H9 (cell line): ENCODE data around the gene TBC1D22A. TPM values are rescaled to one million over a fixed set of nuclear protein-coding genes. Genes with fewer than 3 reads are reported as not detected.
A peak's percentile ranks its signal among the peaks of the same experiment; 100 is the strongest.

Experiments used
- DNase-seq: peaks from one replicate; pipeline ENCODE4 v3.0.0-alpha.2; 2017
- H2AFZ ChIP-seq: one replicate; pipeline ENCODE4 v1.6.1; 2013; ENCODE audit warnings: mild to moderate bottlenecking, low read length, control low read depth, moderate library complexity
- H2AK5ac ChIP-seq: 2 replicates; pipeline ENCODE4 v1.6.1; 2013; ENCODE audit warnings: low read length, control low read depth, mixed read lengths; ENCODE audit not compliant: insufficient read length
- H2BK120ac ChIP-seq: one replicate; pipeline ENCODE4 v1.6.1; 2013; ENCODE audit warnings: low read depth, mild to moderate bottlenecking, low read length, control low read depth, inconsistent platforms; ENCODE audit not compliant: poor library complexity, severe bottlenecking
- H2BK12ac ChIP-seq: 2 replicates; pipeline ENCODE4 v1.6.1; 2013; ENCODE audit warnings: low read length, control low read depth, mixed read lengths, low read depth; ENCODE audit not compliant: insufficient read length
- H2BK15ac ChIP-seq: 2 replicates; pipeline ENCODE4 v1.6.1; 2013; ENCODE audit warnings: low read depth, low read length, control low read depth
- H2BK20ac ChIP-seq: one replicate; pipeline ENCODE4 v1.6.1; 2013; ENCODE audit warnings: low read depth, mild to moderate bottlenecking, low read length, control low read depth, inconsistent platforms; ENCODE audit not compliant: poor library complexity, severe bottlenecking
- H2BK5ac ChIP-seq: 2 replicates; pipeline ENCODE4 v1.6.1; 2013; ENCODE audit warnings: low read length, control low read depth, mixed read lengths; ENCODE audit not compliant: insufficient read length
- H3K14ac ChIP-seq: 2 replicates; pipeline ENCODE4 v1.6.1; 2013; ENCODE audit warnings: low read length, control low read depth; ENCODE audit not compliant: insufficient read depth
- H3K18ac ChIP-seq: 2 replicates; pipeline ENCODE4 v1.6.1; 2013; ENCODE audit warnings: low read depth, mild to moderate bottlenecking, mixed read lengths, low read length, control low read depth; ENCODE audit not compliant: insufficient read length
- H3K23ac ChIP-seq: 2 replicates; pipeline ENCODE4 v1.6.1; 2013; ENCODE audit warnings: low read length, control low read depth, mixed read lengths, low read depth; ENCODE audit not compliant: insufficient read length
- H3K23me2 ChIP-seq: 2 replicates; pipeline ENCODE4 v1.6.1; 2013; ENCODE audit warnings: low read depth, mild to moderate bottlenecking, mixed read lengths, low read length, control low read depth; ENCODE audit not compliant: insufficient read length, poor library complexity, severe bottlenecking
- H3K27ac ChIP-seq: 2 replicates; pipeline ENCODE4 v1.5.1; 2013; ENCODE audit warnings: low read length, control low read depth, mixed read lengths, low read depth; ENCODE audit not compliant: insufficient read length
- H3K27me3 ChIP-seq: 2 replicates; pipeline ENCODE4 v1.6.1; 2013; ENCODE audit warnings: low read length, control low read depth, inconsistent platforms; ENCODE audit not compliant: insufficient read depth
- H3K4ac ChIP-seq: 2 replicates; pipeline ENCODE4 v1.6.1; 2013; ENCODE audit warnings: low read depth, mild to moderate bottlenecking, control low read depth, inconsistent platforms, low read length, moderate library complexity
- H3K4me1 ChIP-seq: 2 replicates; pipeline ENCODE4 v1.6.1; 2013; ENCODE audit warnings: low read length, control low read depth, inconsistent platforms; ENCODE audit not compliant: insufficient read depth
- H3K4me2 ChIP-seq: 2 replicates; pipeline ENCODE4 v1.6.1; 2013; ENCODE audit warnings: low read length, control low read depth, mixed read lengths; ENCODE audit not compliant: insufficient read length, insufficient read depth
- H3K56ac ChIP-seq: 2 replicates; pipeline ENCODE4 v1.6.1; 2013; ENCODE audit warnings: low read depth, mild to moderate bottlenecking, mixed read lengths, low read length, control low read depth; ENCODE audit not compliant: insufficient read length
- H3K79me1 ChIP-seq: 2 replicates; pipeline ENCODE4 v1.6.1; 2013; ENCODE audit warnings: low read depth, mild to moderate bottlenecking, moderate library complexity, low read length, control low read depth, inconsistent platforms; ENCODE audit not compliant: insufficient read depth, poor library complexity, severe bottlenecking
- H3K79me2 ChIP-seq: 2 replicates; pipeline ENCODE4 v1.6.1; 2013; ENCODE audit warnings: low read length, control low read depth, inconsistent platforms; ENCODE audit not compliant: insufficient read depth
- H3K9ac ChIP-seq: 2 replicates; pipeline ENCODE4 v1.6.1; 2013; ENCODE audit warnings: low read length, control low read depth, mixed read lengths; ENCODE audit not compliant: insufficient read length; ENCODE audit errors: extremely low read depth
- H3K9me3 ChIP-seq: one replicate; pipeline ENCODE4 v1.6.1; 2013; ENCODE audit warnings: low read depth, low read length, inconsistent platforms; ENCODE audit not compliant: control insufficient read depth
- H3T11ph ChIP-seq: one replicate; pipeline ENCODE4 v1.6.1; 2013; ENCODE audit warnings: mild to moderate bottlenecking, low read length, control low read depth, inconsistent platforms
- H4K20me1 ChIP-seq: one replicate; pipeline ENCODE4 v1.6.1; 2013; ENCODE audit not compliant: control insufficient read depth, insufficient read length, insufficient read depth
- H4K5ac ChIP-seq: 2 replicates; pipeline ENCODE4 v1.6.1; 2013; ENCODE audit warnings: low read depth, mild to moderate bottlenecking, mixed read lengths, low read length, control low read depth; ENCODE audit not compliant: insufficient read length
- H4K8ac ChIP-seq: replicated peaks from 2 replicates; pipeline ENCODE4 v1.6.1; 2013; ENCODE audit warnings: low read length, control low read depth, mixed read lengths, low read depth; ENCODE audit not compliant: insufficient read length
- H4K91ac ChIP-seq: 2 replicates; pipeline ENCODE4 v1.6.1; 2013; ENCODE audit warnings: low read depth, mild to moderate bottlenecking, moderate library complexity, mixed read lengths, low read length, control low read depth; ENCODE audit not compliant: insufficient read length
- H3K27ac Mint-ChIP-seq, 3 experiments: 2 replicates in 2 of 3; 3 replicates in 1 of 3; pipeline ENCODE4 v1.8.0; 2020 to 2021; ENCODE audit warnings: mixed read lengths in 3 of 3, mild to moderate bottlenecking in 1 of 3, moderate library complexity in 1 of 3
- H3K27me3 Mint-ChIP-seq: 2 replicates; pipeline ENCODE4 v1.8.0; 2021; ENCODE audit warnings: low read depth, mild to moderate bottlenecking, moderate library complexity, mixed read lengths
- H3K36me3 Mint-ChIP-seq, 3 experiments: 2 replicates in 2 of 3; 3 replicates in 1 of 3; pipeline ENCODE4 v1.8.0; 2020 to 2021; ENCODE audit warnings: low read depth in 3 of 3, mixed read lengths in 3 of 3; ENCODE audit not compliant: insufficient read depth in 1 of 3
- H3K4me1 Mint-ChIP-seq, 2 experiments: 2 replicates each; pipeline ENCODE4 v1.8.0; 2020; ENCODE audit warnings: mixed read lengths in 2 of 2
- H3K4me3 Mint-ChIP-seq, 2 experiments: 2 replicates in 1 of 2; 3 replicates in 1 of 2; pipeline ENCODE4 v1.8.0; 2020 to 2021; ENCODE audit warnings: mild to moderate bottlenecking in 2 of 2, mixed read lengths in 2 of 2, moderate library complexity in 1 of 2
- H3K9me3 Mint-ChIP-seq, 2 experiments: 2 replicates in 1 of 2; 3 replicates in 1 of 2; pipeline ENCODE4 v1.8.0; 2020; ENCODE audit warnings: mild to moderate bottlenecking in 2 of 2, mixed read lengths in 2 of 2, moderate library complexity in 1 of 2
- WGBS: extraction: QIAGEN DNeasy Blood & Tissue Kit; methylation state at CpG from one replicate; pipeline ENCODE4 v1.1.7; 2013; ENCODE audit warnings: missing lambda C conversion rate, low lambda C conversion rate, mixed read lengths; ENCODE audit not compliant: insufficient read length; ENCODE audit errors: extremely low coverage; 5-methylcytosine and 5-hydroxymethylcytosine counted together
- total RNA-seq: library from RNA; stranded (reverse); gene quantifications from 2 replicates; pipeline ENCODE4 v1.2.1, GENCODE V29; 2021
- TF ChIP-seq, protein P1 (sequence below): fragments of 200-600 bp; sonication (generic); conservative IDR thresholded peaks from 3 replicates; pipeline ENCODE4 v1.8.0; 2021; ENCODE audit warnings: antibody characterized with exemption, mild to moderate bottlenecking

The TBC1D22A gene
- total RNA-seq, 1 experiment from 2014 or later = 20.8 TPM

GRCh38 chr22:46780453-46780852 is 18.0 kb downstream of the TBC1D22A start:
- no CpG with 5 or more reads among the region's 9 CpGs for WGBS

More at GRCh38 chr22:46780453-46780852, 18.0 kb downstream of the TBC1D22A start:
- H3K79me1 ChIP-seq = peaks cover 6% of the 10 kb centered on the region
- Mint-ChIP-seq H3K4me1 (peaks cover 12 to 21% of the 10 kb centered on the region in 2 experiments; a peak in 3 of 4 replicates), H3K4me3 (no peak overlapping the region), H3K27ac (peak overlapping the region in 1 of 3 experiments; percentile 77; a peak in 1 of 7 replicates), H3K27me3 (no peaks in the 10 kb centered on the region), H3K9me3 (no peaks in the 10 kb centered on the region), H3K36me3 (no peaks in the 10 kb centered on the region; a peak in 2 of 7 replicates)
- no peak overlapping the region for H4K8ac ChIP-seq
- H2AK5ac ChIP-seq = no peak overlapping the region
- H3K9me3 ChIP-seq = no peaks in the 10 kb centered on the region
- H3K79me2 ChIP-seq = peaks cover 13% of the 10 kb centered on the region; the same call in 1 of the 2 replicates
- no peak overlapping the region for H2BK12ac ChIP-seq
- no peak overlapping the region for H3K9ac ChIP-seq
- no peak overlapping the region for H2BK5ac ChIP-seq
- H3K27me3 ChIP-seq = no peaks in the 10 kb centered on the region
- no peak overlapping the region for H3K18ac ChIP-seq
- H2BK15ac ChIP-seq = no peak overlapping the region
- no peak overlapping the region for H3K4me2 ChIP-seq
- no peak overlapping the region for H3K27ac ChIP-seq
- no peak overlapping the region for H3K14ac ChIP-seq
- H3K23me2 ChIP-seq = no peaks in the 10 kb centered on the region
- H4K5ac ChIP-seq = no peak overlapping the region
- H4K20me1 ChIP-seq = no peaks in the 10 kb centered on the region
- no peaks in the 10 kb centered on the region for H3K4me1 ChIP-seq
- H3K56ac ChIP-seq = no peak overlapping the region
- no peak for DNase-seq
- no peak overlapping the region for H2BK120ac ChIP-seq
- no peak overlapping the region for H2BK20ac ChIP-seq
- TF ChIP-seq, protein P1, sequence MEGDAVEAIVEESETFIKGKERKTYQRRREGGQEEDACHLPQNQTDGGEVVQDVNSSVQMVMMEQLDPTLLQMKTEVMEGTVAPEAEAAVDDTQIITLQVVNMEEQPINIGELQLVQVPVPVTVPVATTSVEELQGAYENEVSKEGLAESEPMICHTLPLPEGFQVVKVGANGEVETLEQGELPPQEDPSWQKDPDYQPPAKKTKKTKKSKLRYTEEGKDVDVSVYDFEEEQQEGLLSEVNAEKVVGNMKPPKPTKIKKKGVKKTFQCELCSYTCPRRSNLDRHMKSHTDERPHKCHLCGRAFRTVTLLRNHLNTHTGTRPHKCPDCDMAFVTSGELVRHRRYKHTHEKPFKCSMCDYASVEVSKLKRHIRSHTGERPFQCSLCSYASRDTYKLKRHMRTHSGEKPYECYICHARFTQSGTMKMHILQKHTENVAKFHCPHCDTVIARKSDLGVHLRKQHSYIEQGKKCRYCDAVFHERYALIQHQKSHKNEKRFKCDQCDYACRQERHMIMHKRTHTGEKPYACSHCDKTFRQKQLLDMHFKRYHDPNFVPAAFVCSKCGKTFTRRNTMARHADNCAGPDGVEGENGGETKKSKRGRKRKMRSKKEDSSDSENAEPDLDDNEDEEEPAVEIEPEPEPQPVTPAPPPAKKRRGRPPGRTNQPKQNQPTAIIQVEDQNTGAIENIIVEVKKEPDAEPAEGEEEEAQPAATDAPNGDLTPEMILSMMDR = no peak
- H2AFZ ChIP-seq = no peak overlapping the region
- H3T11ph ChIP-seq = no peak overlapping the region
- H3K4ac ChIP-seq = no peak overlapping the region
- H4K91ac ChIP-seq = no peak overlapping the region
- H3K23ac ChIP-seq = no peak overlapping the region
